GM12892 (cell line): Measurements from ENCODE around the gene RASGRP4.

Experiments
- POLR2A ChIP-seq: IDR thresholded peaks from 2 replicates; pipeline ENCODE4 v1.6.1; 2011; ENCODE audit warnings: low read depth, low read length, control low read depth
- TAF1 ChIP-seq: IDR thresholded peaks from 2 replicates; pipeline ENCODE4 v1.6.1; 2011; ENCODE audit warnings: low read depth, mild to moderate bottlenecking, control low read depth, low read length, borderline replicate concordance

DNA sequence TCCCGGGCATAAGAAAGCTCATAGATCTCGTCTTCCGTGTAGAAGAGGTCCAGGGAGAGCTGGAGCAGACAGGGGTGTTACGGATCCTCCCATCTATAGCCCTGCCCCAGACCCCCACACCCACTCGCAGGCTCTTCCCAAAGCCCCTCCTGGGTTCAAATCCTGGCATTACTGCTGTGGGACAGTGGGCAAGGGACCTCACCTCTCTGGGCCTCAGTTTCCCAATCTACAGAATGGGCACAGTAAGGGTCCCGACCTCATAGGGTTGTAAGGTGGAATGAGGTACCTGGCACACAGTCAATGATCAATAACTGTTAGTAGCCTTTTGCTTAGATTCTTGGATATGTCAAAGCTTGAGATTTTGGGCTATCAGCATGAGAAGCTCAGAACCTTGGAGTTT lies 12.6 kb downstream of the RASGRP4 start:
- TF ChIP-seq TAF1 (no peak), POLR2A (no peak)
